ENCODE measurements around the gene SRI. TPM values are rescaled to one million over a fixed set of nuclear protein-coding genes. Genes with fewer than 3 reads are reported as not detected.
"Not testable (repeated sequence)": the region's sequence is repeated elsewhere in the genome, so short reads cannot be mapped to it uniquely, and the experiment has no call there.

SRI gene
- total RNA-seq = 73.1 TPM

GRCh38 chr7:88219781-88220747 is at the start of gene SRI:
SRI (minus strand) TSS chr7:88220038; CDS start chr7:88220026, 12 bp downstream.
- ATAC-seq = peak; percentile 100

- no peak for ATAC-seq
Observed at GRCh38 chr7:88269586-88269985, 49.7 kb upstream of the SRI start.

- ATAC-seq = peak; percentile 41
Observed at GRCh38 chr7:88268858-88269257, 49.0 kb upstream of the SRI start.

GRCh38 chr7:88268051-88268450 is 48.2 kb upstream of the SRI start:
- ATAC-seq = no peak

GRCh38 chr7:88267421-88267820 is 47.6 kb upstream of the SRI start:
- ATAC-seq = no peak

- ATAC-seq = not testable (repeated sequence)
Observed at GRCh38 chr7:88264987-88265386, 45.1 kb upstream of the SRI start.

GRCh38 chr7:88262562-88262961 is 42.7 kb upstream of the SRI start:
- ATAC-seq = no peak

GRCh38 chr7:88260719-88261118 is 40.9 kb upstream of the SRI start:
- no peak for ATAC-seq

GRCh38 chr7:88259656-88260380 is 40.0 kb upstream of the SRI start:
- no peak for ATAC-seq

- ATAC-seq = not testable (repeated sequence)
Observed at GRCh38 chr7:88258296-88258695, 38.5 kb upstream of the SRI start.

GRCh38 chr7:88256906-88257305 is 37.1 kb upstream of the SRI start:
- ATAC-seq = no peak

GRCh38 chr7:88254721-88255424 is 35.0 kb upstream of the SRI start:
- ATAC-seq = peak; percentile 99

- no peak for ATAC-seq
Observed at GRCh38 chr7:88253640-88254039, 33.8 kb upstream of the SRI start.

- ATAC-seq = no peak
Observed at GRCh38 chr7:88244258-88244657, 24.4 kb upstream of the SRI start.

GRCh38 chr7:88243345-88243909 is 23.6 kb upstream of the SRI start:
- peak; percentile 89 for ATAC-seq

- ATAC-seq = no peak
Observed at GRCh38 chr7:88239852-88240251, 20.0 kb upstream of the SRI start.

- no peak for ATAC-seq
Observed at GRCh38 chr7:88233828-88234227, 14.0 kb upstream of the SRI start.

GRCh38 chr7:88230646-88231045 is 10.8 kb upstream of the SRI start:
- no peak for ATAC-seq

GRCh38 chr7:88229302-88229995 is 9.6 kb upstream of the SRI start:
- no peak for ATAC-seq

GRCh38 chr7:88226886-88227516 is 7.2 kb upstream of the SRI start:
- ATAC-seq = peak; percentile 68

GRCh38 chr7:88226201-88226600 is 6.4 kb upstream of the SRI start:
- no peak for ATAC-seq
